OCI-LY3 (cell line): Measurements from ENCODE around the gene LY9.

Experiments used
- CTCF ChIP-seq: fragments of 200-600, 300-600 bp; sonication (generic); IDR thresholded peaks from 2 replicates; pipeline ENCODE4 v1.5.1; 2014; ENCODE audit warnings: antibody characterized with exemption, low read length, low read depth
- EZH2phosphoT487 ChIP-seq: fragments of 200-600 bp; shearing (Covaris generic); IDR thresholded peaks from 2 replicates; pipeline ENCODE4 v1.6.1; 2018; ENCODE audit warnings: antibody characterized with exemption, mixed run types, low read depth

DNA sequence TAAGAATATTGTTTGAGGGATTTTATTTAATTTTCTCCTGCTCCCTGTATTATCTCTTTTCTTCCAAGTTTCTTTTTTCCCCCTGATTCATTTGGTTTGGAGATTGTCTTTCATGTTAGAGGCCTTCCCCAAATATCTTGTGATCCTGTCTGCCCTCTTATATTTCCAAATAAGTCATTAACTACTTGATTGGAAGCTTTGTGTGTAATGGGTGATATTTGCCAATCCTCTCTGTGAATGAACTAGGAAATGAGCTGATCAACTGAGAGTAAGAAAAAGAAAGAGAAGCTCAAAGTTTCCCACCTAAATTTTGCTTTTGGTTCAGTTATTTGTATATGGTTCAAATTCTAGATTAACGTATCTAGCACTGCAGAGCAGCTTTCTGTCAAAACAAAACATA is 23.6 kb upstream of the LY9 start:
- TF ChIP-seq CTCF: no peak
- no peak for TF ChIP-seq EZH2phosphoT487
